ENCODE results near the gene SLC47A1. TPM values are rescaled to one million over a fixed set of nuclear protein-coding genes. Genes with fewer than 3 reads are reported as not detected.

Gene SLC47A1
- total and polyA plus RNA-seq, 2 of the 4 experiments (the other 2 are of a cell fraction), result not detected

DNA sequence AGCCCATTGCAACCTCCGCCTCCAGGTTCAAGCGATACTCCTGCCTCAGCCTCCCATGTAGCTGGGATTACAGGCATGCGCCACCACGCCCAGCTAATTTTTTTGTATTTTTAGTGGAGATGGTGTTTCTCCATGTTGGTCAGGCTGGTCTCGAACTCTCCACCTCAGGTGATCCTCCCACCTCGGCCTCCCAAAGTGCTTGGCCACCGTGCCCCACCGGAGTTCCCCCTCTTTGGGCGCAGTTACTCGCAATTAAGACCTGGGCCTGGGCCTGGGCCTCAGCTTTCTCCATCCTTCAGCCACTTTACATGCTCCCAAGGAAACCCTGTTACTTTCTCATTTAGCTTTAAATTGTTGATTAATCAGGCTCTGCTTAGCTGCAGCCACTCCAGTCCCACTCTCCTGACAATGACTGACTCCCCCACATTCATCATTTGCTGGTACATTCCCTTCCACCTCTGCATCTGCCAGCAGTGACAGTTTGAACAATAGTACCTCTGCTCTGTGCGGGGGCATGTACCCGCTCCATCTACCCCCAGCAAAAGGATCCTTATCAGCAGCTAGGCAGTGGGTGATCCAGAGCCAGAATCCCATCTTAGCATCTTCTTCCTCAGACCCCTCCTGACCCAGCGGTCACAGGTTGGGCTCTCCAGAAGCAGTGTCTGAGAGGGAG lies 47.2 kb upstream of the SLC47A1 start:
- ChIA-PET CTCF (interaction anchor here (0.5 to 0.6 kb wide), 3 partner anchors 30 to 278 kb away, joined by 3 to 4 read pairs (median 3); no protein-coding TSS in a partner anchor), POLR2A (ENCODE audit: unreplicated experiment) (no interaction called here)
- no peak overlapping the region for H3K27ac ChIP-seq (ENCODE audit: insufficient read depth, low read length)
- no peak overlapping the region for H2AK9ac ChIP-seq (replicated peaks; ENCODE audit: low read depth, low read length, poor library complexity)
- no peaks in the 10 kb centered on the region for H3K79me1 ChIP-seq (ENCODE audit: low read depth in 1 of 2, low read length in 2 of 2)
- no peak overlapping the region for H3K4ac ChIP-seq (ENCODE audit: low read depth, low read length)
- H3K27me3 ChIP-seq (ENCODE audit: control insufficient read depth, insufficient read depth, low read length), result peaks cover 3% of the 10 kb centered on the region; the same call in 1 of the 2 replicates
- DNase-seq (no peak), ATAC-seq (ENCODE audit: low read depth) (no peak)
- H3K4me3 ChIP-seq (ENCODE audit: insufficient read depth, low read depth, low read length), result no peak overlapping the region
- no peak overlapping the region for H3K18ac ChIP-seq (ENCODE audit: low read depth, low read length)
- H2BK15ac ChIP-seq (ENCODE audit: low read depth, low read length), result no peak overlapping the region
- no peak overlapping the region for H3K4me2 ChIP-seq (ENCODE audit: low read depth, low read length)
- H3K9ac ChIP-seq (ENCODE audit: low read depth, low read length), result no peak overlapping the region
- H3K9me1 ChIP-seq (ENCODE audit: insufficient read depth, low read length), result no peaks in the 10 kb centered on the region
- no peak overlapping the region for H2BK120ac ChIP-seq (ENCODE audit: low read depth, low read length)
- in situ Hi-C loops (cut with MboI; ENCODE audit: low sequenced_read_pairs) (no loop called here), dilution Hi-C loops (cut with HindIII; ENCODE audit: low sequenced_read_pairs, unreplicated experiment) (no loop called here), intact Hi-C loops (cut with micrococcal nuclease) (no loop called here)
- no peak overlapping the region for H2BK20ac ChIP-seq (ENCODE audit: low read depth, low read length)
- no peak overlapping the region for H3K23ac ChIP-seq (ENCODE audit: low read depth, low read length)
- no peaks in the 10 kb centered on the region for H4K20me1 ChIP-seq (ENCODE audit: insufficient read depth, low read length)
- TF ChIP-seq POLR2A (IDR thresholded peaks at IDR 0.05; ENCODE audit: low read depth, low read length) (no peak), CHD1 (IDR thresholded peaks at IDR 0.05; ENCODE audit: low read depth, low read length) (no peak), MXI1 (IDR thresholded peaks at IDR 0.05; ENCODE audit: borderline replicate concordance, low read depth, low read length) (no peak), MAZ (IDR thresholded peaks at IDR 0.05; ENCODE audit: borderline replicate concordance, low read depth, low read length) (no peak), BHLHE40 (IDR thresholded peaks at IDR 0.05; ENCODE audit: low read depth, low read length) (no peak), SMC3 (IDR thresholded peaks at IDR 0.05; ENCODE audit: low read depth, low read length) (no peak), MAFK (IDR thresholded peaks at IDR 0.05; ENCODE audit: low read depth, low read length) (no peak), CEBPB (IDR thresholded peaks at IDR 0.05; ENCODE audit: low read depth, low read length) (no peak), RAD21 (IDR thresholded peaks at IDR 0.05; ENCODE audit: low read length) (no peak), RCOR1 (IDR thresholded peaks at IDR 0.05; ENCODE audit: insufficient replicate concordance, low read length) (no peak), RFX5 (IDR thresholded peaks at IDR 0.05; ENCODE audit: low read depth, low read length) (no peak), FOS (IDR thresholded peaks at IDR 0.05; ENCODE audit: low read depth, low read length) (no peak), NFE2L2 (IDR thresholded peaks at IDR 0.05; ENCODE audit: low read depth, low read length) (no peak)
- TF ChIP-seq, protein P1, sequence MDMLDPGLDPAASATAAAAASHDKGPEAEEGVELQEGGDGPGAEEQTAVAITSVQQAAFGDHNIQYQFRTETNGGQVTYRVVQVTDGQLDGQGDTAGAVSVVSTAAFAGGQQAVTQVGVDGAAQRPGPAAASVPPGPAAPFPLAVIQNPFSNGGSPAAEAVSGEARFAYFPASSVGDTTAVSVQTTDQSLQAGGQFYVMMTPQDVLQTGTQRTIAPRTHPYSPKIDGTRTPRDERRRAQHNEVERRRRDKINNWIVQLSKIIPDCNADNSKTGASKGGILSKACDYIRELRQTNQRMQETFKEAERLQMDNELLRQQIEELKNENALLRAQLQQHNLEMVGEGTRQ (IDR thresholded peaks at IDR 0.05; ENCODE audit: low read depth, low read length), result no peak
- TF ChIP-seq, protein P2, sequence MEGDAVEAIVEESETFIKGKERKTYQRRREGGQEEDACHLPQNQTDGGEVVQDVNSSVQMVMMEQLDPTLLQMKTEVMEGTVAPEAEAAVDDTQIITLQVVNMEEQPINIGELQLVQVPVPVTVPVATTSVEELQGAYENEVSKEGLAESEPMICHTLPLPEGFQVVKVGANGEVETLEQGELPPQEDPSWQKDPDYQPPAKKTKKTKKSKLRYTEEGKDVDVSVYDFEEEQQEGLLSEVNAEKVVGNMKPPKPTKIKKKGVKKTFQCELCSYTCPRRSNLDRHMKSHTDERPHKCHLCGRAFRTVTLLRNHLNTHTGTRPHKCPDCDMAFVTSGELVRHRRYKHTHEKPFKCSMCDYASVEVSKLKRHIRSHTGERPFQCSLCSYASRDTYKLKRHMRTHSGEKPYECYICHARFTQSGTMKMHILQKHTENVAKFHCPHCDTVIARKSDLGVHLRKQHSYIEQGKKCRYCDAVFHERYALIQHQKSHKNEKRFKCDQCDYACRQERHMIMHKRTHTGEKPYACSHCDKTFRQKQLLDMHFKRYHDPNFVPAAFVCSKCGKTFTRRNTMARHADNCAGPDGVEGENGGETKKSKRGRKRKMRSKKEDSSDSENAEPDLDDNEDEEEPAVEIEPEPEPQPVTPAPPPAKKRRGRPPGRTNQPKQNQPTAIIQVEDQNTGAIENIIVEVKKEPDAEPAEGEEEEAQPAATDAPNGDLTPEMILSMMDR (conservative IDR thresholded peaks at IDR 0.05; ENCODE audit: low read depth, low read length), result no peak
- TF ChIP-seq, protein P3, sequence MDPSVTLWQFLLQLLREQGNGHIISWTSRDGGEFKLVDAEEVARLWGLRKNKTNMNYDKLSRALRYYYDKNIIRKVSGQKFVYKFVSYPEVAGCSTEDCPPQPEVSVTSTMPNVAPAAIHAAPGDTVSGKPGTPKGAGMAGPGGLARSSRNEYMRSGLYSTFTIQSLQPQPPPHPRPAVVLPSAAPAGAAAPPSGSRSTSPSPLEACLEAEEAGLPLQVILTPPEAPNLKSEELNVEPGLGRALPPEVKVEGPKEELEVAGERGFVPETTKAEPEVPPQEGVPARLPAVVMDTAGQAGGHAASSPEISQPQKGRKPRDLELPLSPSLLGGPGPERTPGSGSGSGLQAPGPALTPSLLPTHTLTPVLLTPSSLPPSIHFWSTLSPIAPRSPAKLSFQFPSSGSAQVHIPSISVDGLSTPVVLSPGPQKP (IDR thresholded peaks at IDR 0.05; ENCODE audit: borderline replicate concordance, low read depth, low read length), result no peak
- H3K36me3 ChIP-seq (ENCODE audit: control insufficient read depth, insufficient read depth, low read length), result no peaks in the 10 kb centered on the region
- BruUV-seq (replicated peaks), result no TSS peak
- H3K56ac ChIP-seq (ENCODE audit: extremely low read depth, insufficient read depth, low read length), result no peak overlapping the region
- WGBS, 2 experiments (ENCODE audit: extremely low coverage in 2 of 2, insufficient read length in 1 of 2), result 89% methylated on average over 5 of the region's 13 CpGs; no CpG with 5 or more reads in 1 of the 2 experiments
- H2AFZ ChIP-seq (replicated peaks; ENCODE audit: low read length, poor library complexity), result peak overlapping the region; percentile 75
- H3K14ac ChIP-seq (replicated peaks; ENCODE audit: low read depth, low read length), result no peak overlapping the region
- no peak overlapping the region for H2BK5ac ChIP-seq (ENCODE audit: low read depth, low read length, poor library complexity, severe bottlenecking)
- no peak overlapping the region for H4K5ac ChIP-seq (ENCODE audit: low read depth, low read length)
- H4K8ac ChIP-seq (ENCODE audit: low read depth in 2 of 2, low read length in 2 of 2), result no peak overlapping the region
- H3K4me1 ChIP-seq (ENCODE audit: control insufficient read depth, insufficient read depth, low read length), result peaks cover 6% of the 10 kb centered on the region; the same call in 1 of the 2 replicates
- H4K91ac ChIP-seq (ENCODE audit: insufficient read depth, low read depth, low read length), result no peak overlapping the region
- no peak overlapping the region for H2AK5ac ChIP-seq (ENCODE audit: low read depth, low read length)
- H3K9me3 ChIP-seq (ENCODE audit: control insufficient read depth, insufficient read depth, low read length), result no peaks in the 10 kb centered on the region

All from IMR-90 (cell line).